Mesenchymal stem cell (in vitro differentiated cells and primary cell): Measurements from ENCODE around the gene HSPB2.
A peak's percentile ranks its signal among the peaks of the same experiment; 100 is the strongest.

Source experiments
- DNase-seq: peaks from one replicate; pipeline ENCODE4 v3.0.0-alpha.2; 2013
- H2AFZ ChIP-seq: one replicate; pipeline ENCODE4 v1.6.1; 2013; ENCODE audit warnings: low read depth, mild to moderate bottlenecking, control low read depth, inconsistent platforms, low read length, moderate library complexity
- H2AK5ac ChIP-seq: 2 replicates; pipeline ENCODE4 v1.6.1; 2013; ENCODE audit warnings: low read length, moderate library complexity, mild to moderate bottlenecking, inconsistent platforms; ENCODE audit not compliant: severe bottlenecking
- H2BK120ac ChIP-seq: one replicate; pipeline ENCODE4 v1.6.1; 2013; ENCODE audit warnings: low read depth, mild to moderate bottlenecking, inconsistent platforms, low read length, moderate library complexity
- H2BK12ac ChIP-seq, 2 experiments: one replicate each; pipeline ENCODE4 v1.6.1; 2013; ENCODE audit warnings: inconsistent platforms in 2 of 2, low read length in 2 of 2, mild to moderate bottlenecking in 2 of 2, moderate library complexity in 2 of 2, control low read depth in 1 of 2
- H2BK15ac ChIP-seq: one replicate; pipeline ENCODE4 v1.6.1; 2013; ENCODE audit warnings: mild to moderate bottlenecking, low read depth, inconsistent platforms; ENCODE audit not compliant: poor library complexity, severe bottlenecking
- H2BK5ac ChIP-seq: 2 replicates; pipeline ENCODE4 v1.6.1; 2013; ENCODE audit warnings: low read depth, mild to moderate bottlenecking, low read length, control low read depth, inconsistent platforms; ENCODE audit not compliant: poor library complexity, severe bottlenecking
- H3K14ac ChIP-seq, 2 experiments: one replicate each; pipeline ENCODE4 v1.6.1; 2013; ENCODE audit warnings: inconsistent platforms in 2 of 2, low read length in 2 of 2, control low read depth in 1 of 2, mild to moderate bottlenecking in 1 of 2, moderate library complexity in 1 of 2
- H3K18ac ChIP-seq, 2 experiments: one replicate each; pipeline ENCODE4 v1.6.1; 2013; ENCODE audit warnings: inconsistent platforms in 2 of 2, low read length in 2 of 2, control low read depth in 1 of 2, low read depth in 1 of 2, mild to moderate bottlenecking in 1 of 2
- H3K23ac ChIP-seq, 2 experiments: one replicate each; pipeline ENCODE4 v1.6.1; 2013; ENCODE audit warnings: inconsistent platforms in 2 of 2, low read length in 2 of 2, mild to moderate bottlenecking in 2 of 2, moderate library complexity in 2 of 2, control low read depth in 1 of 2
- H3K27ac ChIP-seq: 2 replicates; pipeline ENCODE4 v1.5.1; 2013; ENCODE audit warnings: mild to moderate bottlenecking, moderate library complexity, low read length, control low read depth, inconsistent platforms; ENCODE audit not compliant: poor library complexity, severe bottlenecking
- H3K27me3 ChIP-seq, 2 experiments: 2 replicates each; pipeline versions ENCODE4 v1.6.1 to v1.7.0; 2013; ENCODE audit warnings: low read length in 2 of 2, mild to moderate bottlenecking in 2 of 2, moderate library complexity in 2 of 2, control low read depth in 1 of 2, inconsistent platforms in 1 of 2; ENCODE audit not compliant: control insufficient read depth in 1 of 2, insufficient read depth in 1 of 2
- H3K36me3 ChIP-seq, 2 experiments: 2 replicates each; pipeline versions ENCODE4 v1.6.1 to v1.7.0; 2013; ENCODE audit warnings: low read length in 2 of 2, control low read depth in 1 of 2, inconsistent platforms in 1 of 2, low read depth in 1 of 2, mild to moderate bottlenecking in 1 of 2; ENCODE audit not compliant: insufficient read depth in 2 of 2, control insufficient read depth in 1 of 2
- H3K4ac ChIP-seq, 2 experiments: one replicate each; pipeline ENCODE4 v1.6.1; 2013; ENCODE audit warnings: inconsistent platforms in 2 of 2, low read length in 2 of 2, mild to moderate bottlenecking in 2 of 2, moderate library complexity in 2 of 2, control low read depth in 1 of 2, low read depth in 1 of 2
- H3K4me1 ChIP-seq: 2 replicates; pipeline ENCODE4 v1.6.1; 2013; ENCODE audit warnings: low read depth, low read length, control low read depth; ENCODE audit not compliant: control insufficient read depth, insufficient read depth
- H3K4me2 ChIP-seq: 2 replicates; pipeline ENCODE4 v1.6.1; 2013; ENCODE audit warnings: low read length, mild to moderate bottlenecking, inconsistent platforms; ENCODE audit not compliant: poor library complexity, severe bottlenecking
- H3K4me3 ChIP-seq, 2 experiments: 2 replicates each; pipeline versions ENCODE4 v1.5.1 to v1.7.0; 2013; ENCODE audit warnings: low read length in 2 of 2, mild to moderate bottlenecking in 2 of 2, control low read depth in 1 of 2, low read depth in 1 of 2; ENCODE audit not compliant: insufficient read depth in 1 of 2
- H3K79me1 ChIP-seq: replicated peaks from 2 replicates; pipeline ENCODE4 v1.6.1; 2013; ENCODE audit warnings: mild to moderate bottlenecking, control low read depth, low read length, inconsistent platforms; ENCODE audit not compliant: poor library complexity, severe bottlenecking
- H3K9ac ChIP-seq: 2 replicates; pipeline ENCODE4 v1.7.0; 2013; ENCODE audit warnings: mild to moderate bottlenecking, low read length, moderate library complexity
- H3K9me3 ChIP-seq: 2 replicates; pipeline ENCODE4 v1.7.0; 2013; ENCODE audit warnings: mild to moderate bottlenecking, low read length; ENCODE audit not compliant: control insufficient read depth
- H4K8ac ChIP-seq: one replicate; pipeline ENCODE4 v1.6.1; 2013; ENCODE audit warnings: inconsistent platforms, mild to moderate bottlenecking, low read length, moderate library complexity
- H4K91ac ChIP-seq: one replicate; pipeline ENCODE4 v1.6.1; 2013; ENCODE audit warnings: mild to moderate bottlenecking, low read length, inconsistent platforms
- WGBS: methylation state at CpG from one replicate; pipeline ENCODE4 v1.1.7; 2013; ENCODE audit warnings: mixed read lengths; 5-methylcytosine and 5-hydroxymethylcytosine counted together

HSPB2 gene

DNA sequence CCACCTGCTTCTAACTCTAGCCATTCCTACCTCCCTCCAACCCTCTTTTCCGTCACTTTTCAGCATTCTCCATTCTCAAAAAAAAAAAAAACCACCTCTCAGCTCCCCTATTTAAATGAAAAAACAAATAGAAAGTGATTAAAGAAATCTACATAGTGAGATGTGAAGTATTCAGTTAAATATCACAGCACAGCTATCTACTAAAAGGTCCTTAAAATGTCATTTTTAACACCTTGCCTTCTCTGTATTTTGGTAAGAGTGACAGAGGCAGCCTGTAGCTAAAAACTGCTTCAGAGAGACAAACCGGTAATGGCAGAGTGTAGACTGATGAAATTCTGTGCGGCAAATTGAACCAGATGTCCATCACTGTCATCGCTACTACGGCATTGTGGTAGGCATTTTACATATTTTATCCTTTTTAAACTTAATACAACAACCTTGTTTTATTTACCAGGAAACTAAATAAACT lies 40.8 kb upstream of the HSPB2 start:
- no peak overlapping the region for H2BK5ac ChIP-seq
- WGBS: 100% methylated on average over 1 of the region's 5 CpGs
- H2BK120ac ChIP-seq: peak overlapping the region; percentile 2
- no peak overlapping the region for H4K8ac ChIP-seq
- H3K27ac ChIP-seq: no peak overlapping the region
- H3K36me3 ChIP-seq: peaks cover 5 to 40% of the 10 kb centered on the region in 2 experiments
- H3K27me3 ChIP-seq: no peaks in the 10 kb centered on the region
- H2AK5ac ChIP-seq: no peak overlapping the region
- H3K18ac ChIP-seq: no peak overlapping the region
- peak overlapping the region; percentile 77 for H3K4me2 ChIP-seq
- no peaks in the 10 kb centered on the region for H3K9me3 ChIP-seq
- peaks cover 12% of the 10 kb centered on the region for H3K79me1 ChIP-seq
- H2AFZ ChIP-seq: peak overlapping the region; percentile 96
- H3K4ac ChIP-seq: no peak overlapping the region
- H4K91ac ChIP-seq: no peak overlapping the region
- peaks cover 3% of the 10 kb centered on the region for H3K4me1 ChIP-seq
- H3K9ac ChIP-seq: peak overlapping the region; percentile 92
- H2BK12ac ChIP-seq: no peak overlapping the region
- DNase-seq: no peak
- H2BK15ac ChIP-seq: no peak overlapping the region
- H3K23ac ChIP-seq: no peak overlapping the region
- H3K4me3 ChIP-seq: peak overlapping the region in 1 of 2 experiments; percentile 94
- no peak overlapping the region for H3K14ac ChIP-seq

DNA sequence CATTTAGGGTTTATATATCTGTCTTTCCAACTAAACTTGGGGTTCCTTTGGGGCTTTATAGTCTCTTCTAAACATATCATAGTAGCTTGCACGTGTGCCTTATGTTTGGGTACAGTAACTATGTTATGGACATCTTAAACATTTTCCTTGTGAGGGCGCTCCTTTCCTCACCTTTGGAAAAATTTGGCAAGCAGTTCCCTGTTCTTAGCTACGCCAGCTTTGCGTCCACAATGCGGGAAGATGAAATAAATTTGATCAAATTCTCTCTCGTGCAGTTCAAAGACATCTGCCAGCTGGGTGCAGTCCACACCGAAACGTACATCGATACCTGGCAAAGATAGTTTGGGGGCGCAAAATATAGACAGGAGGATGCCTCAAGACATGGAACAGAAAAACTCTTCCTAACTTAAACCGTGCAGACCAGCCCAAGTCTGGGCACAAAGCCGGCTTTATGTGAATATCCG lies 34.1 kb upstream of the HSPB2 start:
- peak overlapping the region; percentile 61 to 98 for H3K4me3 ChIP-seq
- H2AFZ ChIP-seq: peak overlapping the region; percentile 55
- H4K91ac ChIP-seq: no peak overlapping the region
- peak overlapping the region; percentile 60 for H3K4me2 ChIP-seq
- H2BK15ac ChIP-seq: no peak overlapping the region
- no peaks in the 10 kb centered on the region for H3K79me1 ChIP-seq
- H3K4ac ChIP-seq: no peak overlapping the region
- H3K23ac ChIP-seq: no peak overlapping the region
- H3K36me3 ChIP-seq: peaks cover 0 to 20% of the 10 kb centered on the region in 2 experiments
- peak overlapping the region; percentile 69 for H3K27ac ChIP-seq
- no peak overlapping the region for H2AK5ac ChIP-seq
- no peak overlapping the region for H3K14ac ChIP-seq
- H4K8ac ChIP-seq: no peak overlapping the region
- H2BK12ac ChIP-seq: no peak overlapping the region
- H2BK5ac ChIP-seq: no peak overlapping the region
- peak overlapping the region; percentile 96 for H3K9ac ChIP-seq
- no peaks in the 10 kb centered on the region for H3K27me3 ChIP-seq
- H2BK120ac ChIP-seq: no peak overlapping the region
- no peaks in the 10 kb centered on the region for H3K9me3 ChIP-seq
- no peak for DNase-seq
- WGBS: under 1% methylated on average over 13 of the region's 13 CpGs
- no peaks in the 10 kb centered on the region for H3K4me1 ChIP-seq
- no peak overlapping the region for H3K18ac ChIP-seq

- no peak within 1 kb of the TSS for H3K23ac ChIP-seq
- H3K14ac ChIP-seq: no peak within 1 kb of the TSS
- H3K18ac ChIP-seq: peak within 1 kb of the TSS; percentile 49 to 67
- H3K4ac ChIP-seq: peak within 1 kb of the TSS; percentile 47 to 63
- H3K4me3 ChIP-seq: peak within 1 kb of the TSS; percentile 61 to 98
- H2AFZ ChIP-seq: peak within 1 kb of the TSS; percentile 55
- no peak within 1 kb of the TSS for H2AK5ac ChIP-seq
- peak within 1 kb of the TSS; percentile 16 for H4K91ac ChIP-seq
- peak within 1 kb of the TSS in 1 of 2 experiments; percentile 14 for H2BK12ac ChIP-seq
- no peaks in the 10 kb centered on the region for H3K4me1 ChIP-seq
- peak within 1 kb of the TSS; percentile 22 for H2BK120ac ChIP-seq
- no peaks in the 10 kb centered on the region for H3K9me3 ChIP-seq
- DNase-seq: peak; percentile 98
- WGBS: under 1% methylated on average over 37 of the region's 55 CpGs
- peak within 1 kb of the TSS; percentile 96 for H3K9ac ChIP-seq
- H2BK15ac ChIP-seq: peak within 1 kb of the TSS; percentile 91
- H2BK5ac ChIP-seq: no peak within 1 kb of the TSS
- H4K8ac ChIP-seq: peak within 1 kb of the TSS; percentile 79
- H3K27me3 ChIP-seq: no peaks in the 10 kb centered on the region
- H3K36me3 ChIP-seq: peaks cover 0 to 25% of the 10 kb centered on the region in 2 experiments
- peak within 1 kb of the TSS; percentile 60 for H3K4me2 ChIP-seq
- H3K79me1 ChIP-seq: no peaks in the 10 kb centered on the region
- H3K27ac ChIP-seq: peak within 1 kb of the TSS; percentile 69
Measured at GRCh38 chr11:111878849-111879636, 33.5 kb upstream of the HSPB2 start, which contains the start of the genes CFAP68 and FDXACB1. Gene CFAP68 (plus strand): TSS chr11:111879541. CDS start chr11:111879561, 20 bp downstream. Gene FDXACB1 (minus strand): TSS chr11:111879165. CDS start chr11:111879132, 33 bp downstream.

DNA sequence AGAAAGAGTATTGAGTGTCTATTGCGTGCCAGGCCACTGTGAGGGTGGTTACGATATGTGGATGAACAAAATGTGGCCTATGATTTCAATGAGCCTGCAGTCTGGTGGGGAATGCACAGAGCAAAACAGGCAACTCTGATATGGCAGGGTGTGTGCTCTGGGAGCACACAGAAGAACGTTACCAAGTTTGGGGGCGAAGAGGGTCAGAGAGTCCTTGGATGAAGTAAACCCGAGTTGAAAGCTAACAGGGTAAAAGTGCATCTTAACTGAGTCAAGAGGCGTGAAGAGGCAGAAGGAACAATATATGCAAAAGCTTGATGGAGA lies 32.9 kb upstream of the HSPB2 start:
- H3K9ac ChIP-seq: peak overlapping the region; percentile 96
- H4K8ac ChIP-seq: peak overlapping the region; percentile 79
- H3K4me1 ChIP-seq: no peaks in the 10 kb centered on the region
- H3K14ac ChIP-seq: no peak overlapping the region
- peaks cover 0 to 25% of the 10 kb centered on the region in 2 experiments for H3K36me3 ChIP-seq
- peak overlapping the region; percentile 69 for H3K27ac ChIP-seq
- H3K4me2 ChIP-seq: peak overlapping the region; percentile 46
- no peak for DNase-seq
- H3K23ac ChIP-seq: no peak overlapping the region
- WGBS: 63% methylated on average over 6 of the region's 6 CpGs
- no peaks in the 10 kb centered on the region for H3K27me3 ChIP-seq
- no peak overlapping the region for H3K18ac ChIP-seq
- no peak overlapping the region for H2AK5ac ChIP-seq
- peak overlapping the region; percentile 2 to 63 for H3K4ac ChIP-seq
- no peak overlapping the region for H2BK12ac ChIP-seq
- no peak overlapping the region for H2BK15ac ChIP-seq
- H4K91ac ChIP-seq: peak overlapping the region; percentile 16
- peak overlapping the region; percentile 22 for H2BK120ac ChIP-seq
- H3K9me3 ChIP-seq: no peaks in the 10 kb centered on the region
- H2BK5ac ChIP-seq: no peak overlapping the region
- no peaks in the 10 kb centered on the region for H3K79me1 ChIP-seq
- peak overlapping the region in 1 of 2 experiments; percentile 98 for H3K4me3 ChIP-seq
- peak overlapping the region; percentile 49 for H2AFZ ChIP-seq
